HepG2 (cell line): ENCODE data around the gene TRIM8. TPM values are rescaled to one million over a fixed set of nuclear protein-coding genes. Genes with fewer than 3 reads are reported as not detected.
A peak's percentile ranks its signal among the peaks of the same experiment; 100 is the strongest.

ENCODE experiments used
- CAMTA2 ChIP-seq: sonication (generic); formaldehyde crosslinking; IDR thresholded peaks from 2 replicates; pipeline ENCODE4 v1.4.0; 2020; ENCODE audit warnings: mild to moderate bottlenecking, missing genetic modification reagents, borderline replicate concordance
- NFE2 ChIP-seq: sonication (generic); formaldehyde crosslinking; IDR thresholded peaks from 2 replicates; pipeline ENCODE4 v1.4.0; 2020; ENCODE audit warnings: missing genetic modification reagents
- SP1 ChIP-seq, 2 experiments: fragments of 450-650 bp in 1 of 2; sonication (generic) in 1 of 2; formaldehyde crosslinking in 1 of 2; IDR thresholded peaks; 2 replicates each; pipeline versions ENCODE4 v1.4.0 to v1.6.1; 2016 to 2020; ENCODE audit warnings: missing genetic modification reagents in 1 of 2
- ZNF10 ChIP-seq: sonication (generic); formaldehyde crosslinking; IDR thresholded peaks from 2 replicates; pipeline ENCODE4 v1.4.0; 2020; ENCODE audit warnings: mild to moderate bottlenecking, low read depth, missing genetic modification reagents, borderline replicate concordance
- ZNF207 ChIP-seq: fragments of 450-650 bp; IDR thresholded peaks from 2 replicates; pipeline ENCODE4 v1.6.1; 2016; ENCODE audit warnings: antibody characterized with exemption, borderline replicate concordance
- ZNF878 ChIP-seq: sonication (generic); formaldehyde crosslinking; IDR thresholded peaks from 2 replicates; pipeline ENCODE4 v1.8.1; 2023; ENCODE audit warnings: mild to moderate bottlenecking, missing genetic modification reagents, moderate library complexity
- polyA plus RNA-seq, 8 experiments: library from polyadenylated mRNA; depleted of rRNA in 3 of 8; stranded (reverse) in 7 of 8; unstranded in 1 of 8; fragments of >200 nt; fragmentation: Illumina TruSeq in 4 of 8; extraction: Trizol in 4 of 8; gene quantifications; 2 replicates each; pipeline versions ENCODE4 v1.2.1 to v1.2.3, GENCODE V29; 2011 to 2016; ENCODE audit warnings: low read depth in 4 of 8, missing spikeins in 1 of 8, mixed read lengths in 1 of 8; ENCODE audit not compliant: insufficient read depth in 1 of 8
- total RNA-seq, 5 experiments: library from RNA; depleted of rRNA; stranded (reverse); fragments of >200 nt; fragmentation: Illumina TruSeq; extraction: Trizol; gene quantifications; 2 replicates each; pipeline ENCODE4 v1.2.3, GENCODE V29; 2016; ENCODE audit warnings: low read depth in 1 of 5
- TF ChIP-seq, protein P1 (sequence below): sonication (generic); formaldehyde crosslinking; IDR thresholded peaks from 2 replicates; pipeline ENCODE4 v1.4.0; 2020; ENCODE audit warnings: mild to moderate bottlenecking, missing genetic modification reagents
- TF ChIP-seq, protein P2 (sequence below): sonication (generic); formaldehyde crosslinking; IDR thresholded peaks from 2 replicates; pipeline ENCODE4 v1.8.1; 2023; ENCODE audit warnings: mild to moderate bottlenecking, missing genetic modification reagents
- TF ChIP-seq, protein P3 (sequence below): sonication (generic); formaldehyde crosslinking; IDR thresholded peaks from 2 replicates; pipeline ENCODE4 v1.5.1; 2020; ENCODE audit warnings: missing genetic modification reagents, mild to moderate bottlenecking, borderline replicate concordance
- TF ChIP-seq, protein P4 (sequence below): sonication (generic); formaldehyde crosslinking; IDR thresholded peaks from 2 replicates; pipeline ENCODE4 v1.4.0; 2020; ENCODE audit warnings: low read depth, mild to moderate bottlenecking, missing genetic modification reagents
- TF ChIP-seq, protein P5 (sequence below): sonication (generic); formaldehyde crosslinking; IDR thresholded peaks from 2 replicates; pipeline ENCODE4 v1.9.0; 2021; ENCODE audit warnings: missing genetic modification reagents, borderline replicate concordance
- TF ChIP-seq, protein P6 (sequence below): IDR thresholded peaks from 2 replicates; pipeline ENCODE4 v1.6.1; 2016
- TF ChIP-seq, protein P7 (sequence below): sonication (generic); formaldehyde crosslinking; IDR thresholded peaks from 2 replicates; pipeline ENCODE4 v1.9.0; 2021; ENCODE audit warnings: missing genetic modification reagents, borderline replicate concordance

The TRIM8 gene
- total and polyA plus RNA-seq, 2 of the 13 experiments (the other 11 are each of a cell fraction or from before 2014, with no cell fraction given) = 38.9 to 66.5 TPM

DNA sequence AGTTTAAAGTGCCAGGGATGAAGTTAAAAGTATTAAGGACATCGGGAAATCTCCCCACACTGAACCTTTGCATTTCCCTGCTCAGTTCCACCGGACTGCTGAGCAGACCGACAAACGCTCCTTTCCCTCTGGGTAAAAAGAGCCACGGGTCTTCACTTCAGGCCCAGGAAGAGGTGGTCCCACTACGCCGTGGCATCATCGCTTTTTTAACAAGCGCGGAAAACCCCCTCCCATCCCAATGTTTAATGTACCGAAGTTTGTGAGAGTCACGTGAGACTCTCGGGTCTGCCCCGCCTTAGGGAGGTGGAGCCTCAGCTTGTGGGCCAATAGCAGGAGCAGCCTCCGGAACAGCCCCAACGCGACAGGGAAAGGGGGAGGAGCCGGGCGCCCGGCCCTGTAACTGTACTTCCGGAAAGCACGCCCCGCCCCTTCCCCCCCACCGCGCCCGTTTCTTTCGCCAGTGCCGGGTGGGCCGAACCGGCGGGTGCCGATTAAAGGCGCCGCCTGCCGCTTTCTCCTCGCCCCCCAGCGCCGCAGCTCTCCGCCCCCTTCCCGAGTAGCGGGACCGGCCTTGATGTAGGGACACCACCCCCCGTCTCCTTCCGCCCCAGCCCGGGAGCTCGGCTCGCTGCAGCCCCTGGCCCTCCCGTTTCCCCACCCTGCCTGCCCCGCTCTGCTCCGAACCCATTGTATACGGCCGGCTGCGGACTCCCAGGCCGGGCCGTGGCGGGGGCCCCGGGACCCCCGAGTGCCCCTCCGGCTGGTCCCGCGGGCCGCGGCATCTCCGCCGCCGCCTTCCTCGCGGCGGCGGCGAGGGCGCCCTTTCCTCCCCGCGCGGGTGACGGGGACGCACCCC is 2.2 kb upstream of the TRIM8 start (continued):
- TF ChIP-seq CAMTA2 (CRISPR knock-in tag) = 0 out of 2 replicates have a peak, but pooled peaks have one; percentile 61
- TF ChIP-seq, protein P1, sequence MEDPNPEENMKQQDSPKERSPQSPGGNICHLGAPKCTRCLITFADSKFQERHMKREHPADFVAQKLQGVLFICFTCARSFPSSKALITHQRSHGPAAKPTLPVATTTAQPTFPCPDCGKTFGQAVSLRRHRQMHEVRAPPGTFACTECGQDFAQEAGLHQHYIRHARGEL (CRISPR knock-in tag) = no peak
- TF ChIP-seq, protein P2, sequence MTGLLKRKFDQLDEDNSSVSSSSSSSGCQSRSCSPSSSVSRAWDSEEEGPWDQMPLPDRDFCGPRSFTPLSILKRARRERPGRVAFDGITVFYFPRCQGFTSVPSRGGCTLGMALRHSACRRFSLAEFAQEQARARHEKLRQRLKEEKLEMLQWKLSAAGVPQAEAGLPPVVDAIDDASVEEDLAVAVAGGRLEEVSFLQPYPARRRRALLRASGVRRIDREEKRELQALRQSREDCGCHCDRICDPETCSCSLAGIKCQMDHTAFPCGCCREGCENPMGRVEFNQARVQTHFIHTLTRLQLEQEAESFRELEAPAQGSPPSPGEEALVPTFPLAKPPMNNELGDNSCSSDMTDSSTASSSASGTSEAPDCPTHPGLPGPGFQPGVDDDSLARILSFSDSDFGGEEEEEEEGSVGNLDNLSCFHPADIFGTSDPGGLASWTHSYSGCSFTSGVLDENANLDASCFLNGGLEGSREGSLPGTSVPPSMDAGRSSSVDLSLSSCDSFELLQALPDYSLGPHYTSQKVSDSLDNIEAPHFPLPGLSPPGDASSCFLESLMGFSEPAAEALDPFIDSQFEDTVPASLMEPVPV (CRISPR knock-in tag) = 0 out of 2 replicates have a peak, but pooled peaks have one; percentile 44
- TF ChIP-seq, protein P3, sequence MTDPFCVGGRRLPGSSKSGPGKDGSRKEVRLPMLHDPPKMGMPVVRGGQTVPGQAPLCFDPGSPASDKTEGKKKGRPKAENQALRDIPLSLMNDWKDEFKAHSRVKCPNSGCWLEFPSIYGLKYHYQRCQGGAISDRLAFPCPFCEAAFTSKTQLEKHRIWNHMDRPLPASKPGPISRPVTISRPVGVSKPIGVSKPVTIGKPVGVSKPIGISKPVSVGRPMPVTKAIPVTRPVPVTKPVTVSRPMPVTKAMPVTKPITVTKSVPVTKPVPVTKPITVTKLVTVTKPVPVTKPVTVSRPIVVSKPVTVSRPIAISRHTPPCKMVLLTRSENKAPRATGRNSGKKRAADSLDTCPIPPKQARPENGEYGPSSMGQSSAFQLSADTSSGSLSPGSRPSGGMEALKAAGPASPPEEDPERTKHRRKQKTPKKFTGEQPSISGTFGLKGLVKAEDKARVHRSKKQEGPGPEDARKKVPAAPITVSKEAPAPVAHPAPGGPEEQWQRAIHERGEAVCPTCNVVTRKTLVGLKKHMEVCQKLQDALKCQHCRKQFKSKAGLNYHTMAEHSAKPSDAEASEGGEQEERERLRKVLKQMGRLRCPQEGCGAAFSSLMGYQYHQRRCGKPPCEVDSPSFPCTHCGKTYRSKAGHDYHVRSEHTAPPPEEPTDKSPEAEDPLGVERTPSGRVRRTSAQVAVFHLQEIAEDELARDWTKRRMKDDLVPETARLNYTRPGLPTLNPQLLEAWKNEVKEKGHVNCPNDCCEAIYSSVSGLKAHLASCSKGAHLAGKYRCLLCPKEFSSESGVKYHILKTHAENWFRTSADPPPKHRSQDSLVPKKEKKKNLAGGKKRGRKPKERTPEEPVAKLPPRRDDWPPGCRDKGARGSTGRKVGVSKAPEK (CRISPR knock-in tag) = no peak
- TF ChIP-seq, protein P4, sequence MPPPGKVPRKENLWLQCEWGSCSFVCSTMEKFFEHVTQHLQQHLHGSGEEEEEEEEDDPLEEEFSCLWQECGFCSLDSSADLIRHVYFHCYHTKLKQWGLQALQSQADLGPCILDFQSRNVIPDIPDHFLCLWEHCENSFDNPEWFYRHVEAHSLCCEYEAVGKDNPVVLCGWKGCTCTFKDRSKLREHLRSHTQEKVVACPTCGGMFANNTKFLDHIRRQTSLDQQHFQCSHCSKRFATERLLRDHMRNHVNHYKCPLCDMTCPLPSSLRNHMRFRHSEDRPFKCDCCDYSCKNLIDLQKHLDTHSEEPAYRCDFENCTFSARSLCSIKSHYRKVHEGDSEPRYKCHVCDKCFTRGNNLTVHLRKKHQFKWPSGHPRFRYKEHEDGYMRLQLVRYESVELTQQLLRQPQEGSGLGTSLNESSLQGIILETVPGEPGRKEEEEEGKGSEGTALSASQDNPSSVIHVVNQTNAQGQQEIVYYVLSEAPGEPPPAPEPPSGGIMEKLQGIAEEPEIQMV = peak; percentile 25; the same call in 1 of the 2 replicates
- TF ChIP-seq, protein P5, sequence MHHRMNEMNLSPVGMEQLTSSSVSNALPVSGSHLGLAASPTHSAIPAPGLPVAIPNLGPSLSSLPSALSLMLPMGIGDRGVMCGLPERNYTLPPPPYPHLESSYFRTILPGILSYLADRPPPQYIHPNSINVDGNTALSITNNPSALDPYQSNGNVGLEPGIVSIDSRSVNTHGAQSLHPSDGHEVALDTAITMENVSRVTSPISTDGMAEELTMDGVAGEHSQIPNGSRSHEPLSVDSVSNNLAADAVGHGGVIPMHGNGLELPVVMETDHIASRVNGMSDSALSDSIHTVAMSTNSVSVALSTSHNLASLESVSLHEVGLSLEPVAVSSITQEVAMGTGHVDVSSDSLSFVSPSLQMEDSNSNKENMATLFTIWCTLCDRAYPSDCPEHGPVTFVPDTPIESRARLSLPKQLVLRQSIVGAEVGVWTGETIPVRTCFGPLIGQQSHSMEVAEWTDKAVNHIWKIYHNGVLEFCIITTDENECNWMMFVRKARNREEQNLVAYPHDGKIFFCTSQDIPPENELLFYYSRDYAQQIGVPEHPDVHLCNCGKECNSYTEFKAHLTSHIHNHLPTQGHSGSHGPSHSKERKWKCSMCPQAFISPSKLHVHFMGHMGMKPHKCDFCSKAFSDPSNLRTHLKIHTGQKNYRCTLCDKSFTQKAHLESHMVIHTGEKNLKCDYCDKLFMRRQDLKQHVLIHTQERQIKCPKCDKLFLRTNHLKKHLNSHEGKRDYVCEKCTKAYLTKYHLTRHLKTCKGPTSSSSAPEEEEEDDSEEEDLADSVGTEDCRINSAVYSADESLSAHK (CRISPR knock-in tag) = no peak
- no peak for TF ChIP-seq ZNF10 (CRISPR knock-in tag)
- TF ChIP-seq, protein P6, sequence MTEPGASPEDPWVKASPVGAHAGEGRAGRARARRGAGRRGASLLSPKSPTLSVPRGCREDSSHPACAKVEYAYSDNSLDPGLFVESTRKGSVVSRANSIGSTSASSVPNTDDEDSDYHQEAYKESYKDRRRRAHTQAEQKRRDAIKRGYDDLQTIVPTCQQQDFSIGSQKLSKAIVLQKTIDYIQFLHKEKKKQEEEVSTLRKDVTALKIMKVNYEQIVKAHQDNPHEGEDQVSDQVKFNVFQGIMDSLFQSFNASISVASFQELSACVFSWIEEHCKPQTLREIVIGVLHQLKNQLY (CRISPR knock-in tag) = no peak; the same call in 1 of the 2 replicates
- TF ChIP-seq, protein P7, sequence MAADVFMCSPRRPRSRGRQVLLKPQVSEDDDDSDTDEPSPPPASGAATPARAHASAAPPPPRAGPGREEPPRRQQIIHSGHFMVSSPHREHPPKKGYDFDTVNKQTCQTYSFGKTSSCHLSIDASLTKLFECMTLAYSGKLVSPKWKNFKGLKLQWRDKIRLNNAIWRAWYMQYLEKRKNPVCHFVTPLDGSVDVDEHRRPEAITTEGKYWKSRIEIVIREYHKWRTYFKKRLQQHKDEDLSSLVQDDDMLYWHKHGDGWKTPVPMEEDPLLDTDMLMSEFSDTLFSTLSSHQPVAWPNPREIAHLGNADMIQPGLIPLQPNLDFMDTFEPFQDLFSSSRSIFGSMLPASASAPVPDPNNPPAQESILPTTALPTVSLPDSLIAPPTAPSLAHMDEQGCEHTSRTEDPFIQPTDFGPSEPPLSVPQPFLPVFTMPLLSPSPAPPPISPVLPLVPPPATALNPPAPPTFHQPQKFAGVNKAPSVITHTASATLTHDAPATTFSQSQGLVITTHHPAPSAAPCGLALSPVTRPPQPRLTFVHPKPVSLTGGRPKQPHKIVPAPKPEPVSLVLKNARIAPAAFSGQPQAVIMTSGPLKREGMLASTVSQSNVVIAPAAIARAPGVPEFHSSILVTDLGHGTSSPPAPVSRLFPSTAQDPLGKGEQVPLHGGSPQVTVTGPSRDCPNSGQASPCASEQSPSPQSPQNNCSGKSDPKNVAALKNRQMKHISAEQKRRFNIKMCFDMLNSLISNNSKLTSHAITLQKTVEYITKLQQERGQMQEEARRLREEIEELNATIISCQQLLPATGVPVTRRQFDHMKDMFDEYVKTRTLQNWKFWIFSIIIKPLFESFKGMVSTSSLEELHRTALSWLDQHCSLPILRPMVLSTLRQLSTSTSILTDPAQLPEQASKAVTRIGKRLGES (CRISPR knock-in tag) = no peak
- no peak for TF ChIP-seq ZNF207
- TF ChIP-seq ZNF878 (CRISPR knock-in tag) = 0 out of 2 replicates have a peak, but pooled peaks have one; percentile 31
- TF ChIP-seq NFE2 (CRISPR knock-in tag) = no peak
- no peak for TF ChIP-seq SP1 (IDR thresholded peaks at IDR 0.05)
- TF ChIP-seq SP1 (CRISPR knock-in tag; IDR thresholded peaks at IDR 0.05) = peak; percentile 88
